ENCODE measurements around the gene FAM20A.

FAM20A gene

GRCh38 chr17:68600931-68601564 is at the start of gene FAM20A:
FAM20A (minus strand) TSS chr17:68601367; CDS start chr17:68600666, 701 bp downstream.
- peak within 1 kb of the TSS; percentile 63 to 94 (median 88) for H3K27ac ChIP-seq

GRCh38 chr17:68649324-68649723 is 48.2 kb upstream of the FAM20A start:
- Histone ChIP-seq H3K4me3 (no peak overlapping the region), H3K27ac (no peak overlapping the region)

More at GRCh38 chr17:68600931-68601564, at the start of gene FAM20A:
- H3K4me3 ChIP-seq, result peak within 1 kb of the TSS; percentile 47 to 67 (median 53)

GRCh38 chr17:68646626-68647526 is 45.7 kb upstream of the FAM20A start:
- H3K27ac ChIP-seq, result no peak overlapping the region
- H3K4me3 ChIP-seq, result no peak overlapping the region

- Histone ChIP-seq H3K4me3 (no peak overlapping the region), H3K27ac (no peak overlapping the region)
These were observed 40.9 kb upstream of the FAM20A start for GRCh38 chr17:68642118-68642412.

GRCh38 chr17:68641276-68642117 is 40.3 kb upstream of the FAM20A start:
- Histone ChIP-seq H3K4me3 (no peak overlapping the region), H3K27ac (no peak overlapping the region)

GRCh38 chr17:68640242-68640989 is 39.2 kb upstream of the FAM20A start:
- peak overlapping the region in 1 of 21 experiments; percentile 48 for H3K27ac ChIP-seq
- no peak overlapping the region for H3K4me3 ChIP-seq

- no peak overlapping the region for H3K27ac ChIP-seq
These were observed 33.2 kb upstream of the FAM20A start for GRCh38 chr17:68634345-68634876.

GRCh38 chr17:68628576-68628957 is 27.4 kb upstream of the FAM20A start:
- Histone ChIP-seq H3K27ac (peak overlapping the region in 1 of 21 experiments; percentile 4), H3K4me3 (no peak overlapping the region)

More at GRCh38 chr17:68634345-68634876, 33.2 kb upstream of the FAM20A start:
- H3K4me3 ChIP-seq, result no peak overlapping the region

GRCh38 chr17:68627956-68628575 is 26.9 kb upstream of the FAM20A start:
- no peak overlapping the region for H3K4me3 ChIP-seq

GRCh38 chr17:68624381-68624780 is 23.2 kb upstream of the FAM20A start:
- H3K4me3 ChIP-seq, result no peak overlapping the region
- H3K27ac ChIP-seq, result no peak overlapping the region

More at GRCh38 chr17:68627956-68628575, 26.9 kb upstream of the FAM20A start:
- H3K27ac ChIP-seq, result peak overlapping the region in 1 of 21 experiments; percentile 4

- Histone ChIP-seq H3K27ac (no peak overlapping the region), H3K4me3 (no peak overlapping the region)
These were observed 22.6 kb upstream of the FAM20A start for GRCh38 chr17:68623811-68624210.

- Histone ChIP-seq H3K27ac (no peak overlapping the region), H3K4me3 (no peak overlapping the region)
These were observed 21.3 kb upstream of the FAM20A start for GRCh38 chr17:68622423-68622822.

- Histone ChIP-seq H3K27ac (no peak overlapping the region), H3K4me3 (no peak overlapping the region)
These were observed 19.9 kb upstream of the FAM20A start for GRCh38 chr17:68621065-68621464.

- Histone ChIP-seq H3K27ac (no peak overlapping the region), H3K4me3 (no peak overlapping the region)
These were observed 15.2 kb upstream of the FAM20A start for GRCh38 chr17:68616334-68616733.

GRCh38 chr17:68614718-68615117 is 13.6 kb upstream of the FAM20A start:
- Histone ChIP-seq H3K4me3 (no peak overlapping the region), H3K27ac (no peak overlapping the region)

- no peak overlapping the region for H3K4me3 ChIP-seq
- H3K27ac ChIP-seq, result no peak overlapping the region
These were observed 12.7 kb upstream of the FAM20A start for GRCh38 chr17:68613739-68614298.

GRCh38 chr17:68612923-68613292 is 11.7 kb upstream of the FAM20A start:
- H3K27ac ChIP-seq, result no peak overlapping the region
- H3K4me3 ChIP-seq, result no peak overlapping the region

GRCh38 chr17:68612209-68612922 is 11.2 kb upstream of the FAM20A start:
- H3K4me3 ChIP-seq, result no peak overlapping the region
- H3K27ac ChIP-seq, result no peak overlapping the region

Data from skin epidermis (tissue), 12 donors.